ENCODE data around the gene CCDC82.

Gene CCDC82

DNA sequence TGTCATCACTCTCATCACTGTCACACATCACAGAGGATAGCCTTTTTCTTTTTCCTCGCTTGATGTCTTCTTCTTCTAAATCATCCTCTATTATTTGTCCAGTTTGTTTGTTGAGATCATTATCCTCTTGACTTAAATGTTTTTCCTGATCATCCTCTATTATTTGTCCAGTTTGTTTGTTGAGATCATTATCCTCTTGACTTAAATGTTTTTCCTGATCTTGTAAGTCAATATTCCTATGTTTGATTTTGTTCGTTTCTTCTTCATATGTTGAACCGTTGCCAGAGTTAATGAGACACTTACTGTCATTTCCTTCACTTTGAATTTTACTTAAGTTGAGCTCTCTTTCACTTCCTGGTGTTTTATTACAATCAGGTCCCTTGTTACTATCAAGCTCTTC is 5.6 kb downstream of the CCDC82 start:
- no peak overlapping the region for H3K9ac ChIP-seq (ENCODE audit: low read length)
- no peak overlapping the region for H3K4me2 ChIP-seq (ENCODE audit: low read length)
- H2AK5ac ChIP-seq (ENCODE audit: low read length), result no peak overlapping the region
- no peak overlapping the region for H4K5ac ChIP-seq (ENCODE audit: low read length)
- no peak overlapping the region for H3K4ac ChIP-seq (ENCODE audit: low read depth, low read length)
- H3K27me3 ChIP-seq (ENCODE audit: insufficient read depth, low read length, poor library complexity), result no peaks in the 10 kb centered on the region
- H2BK120ac ChIP-seq (ENCODE audit: low read depth, low read length), result no peak overlapping the region
- WGBS (ENCODE audit: extremely low coverage, insufficient coverage, low lambda C conversion rate), result no CpG with 5 or more reads among the region's 3 CpGs
- no peak overlapping the region for H3K18ac ChIP-seq (ENCODE audit: low read length)
- H3K4me1 ChIP-seq (ENCODE audit: control insufficient read depth, low read depth, low read length), result no peaks in the 10 kb centered on the region
- no peaks in the 10 kb centered on the region for H3K36me3 ChIP-seq (ENCODE audit: control insufficient read depth, insufficient read depth, low read length)
- peaks cover 1% of the 10 kb centered on the region for H3K79me2 ChIP-seq (ENCODE audit: control insufficient read depth, insufficient read depth, low read length)
- no peak overlapping the region for H2BK15ac ChIP-seq (replicated peaks; ENCODE audit: low read depth)
- no peak overlapping the region for H3K23ac ChIP-seq (ENCODE audit: low read length)
- H3K56ac ChIP-seq (ENCODE audit: low read length), result no peak overlapping the region
- H2BK5ac ChIP-seq (ENCODE audit: low read length), result no peak overlapping the region
- no peak overlapping the region for H3K4me3 ChIP-seq (ENCODE audit: low read length)
- no peak overlapping the region for H4K8ac ChIP-seq (ENCODE audit: low read depth, low read length)
- DNase-seq, result no peak
- H3K27ac ChIP-seq (ENCODE audit: low read depth, low read length), result no peak overlapping the region
- H3K79me1 ChIP-seq (ENCODE audit: low read length), result no peaks in the 10 kb centered on the region

DNA sequence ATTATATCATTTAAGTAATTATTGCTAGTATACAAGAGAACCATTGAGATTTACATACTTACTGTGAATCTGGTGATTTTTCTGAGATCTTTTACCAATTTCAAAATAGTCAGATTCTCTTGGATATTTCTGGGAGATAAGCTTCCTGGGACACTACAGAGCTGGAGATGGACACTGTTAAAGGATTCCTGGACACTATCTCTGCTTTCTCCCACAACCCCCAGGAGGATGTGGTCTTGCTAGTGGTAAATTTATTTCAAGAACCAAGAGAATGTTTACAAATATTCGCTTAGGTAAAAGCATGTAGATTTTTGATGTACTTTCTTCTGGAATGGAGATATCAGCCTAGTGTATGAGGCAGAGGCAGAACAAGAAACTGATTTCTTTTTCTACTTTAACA is 12.9 kb downstream of the CCDC82 start:
- Histone ChIP-seq H2BK120ac (ENCODE audit: low read depth, low read length) (no peak overlapping the region), H2BK5ac (ENCODE audit: low read length) (no peak overlapping the region), H3K27me3 (ENCODE audit: insufficient read depth, low read length, poor library complexity) (no peaks in the 10 kb centered on the region), H3K4me1 (ENCODE audit: control insufficient read depth, low read depth, low read length) (no peaks in the 10 kb centered on the region), H3K27ac (ENCODE audit: low read depth, low read length) (no peak overlapping the region), H3K9ac (ENCODE audit: low read length) (no peak overlapping the region), H3K4me3 (ENCODE audit: low read length) (no peak overlapping the region), H3K79me1 (ENCODE audit: low read length) (no peaks in the 10 kb centered on the region), H4K8ac (ENCODE audit: low read depth, low read length) (no peak overlapping the region), H3K4ac (ENCODE audit: low read depth, low read length) (no peak overlapping the region), H2BK15ac (replicated peaks; ENCODE audit: low read depth) (no peak overlapping the region), H2AK5ac (ENCODE audit: low read length) (no peak overlapping the region), H3K79me2 (ENCODE audit: control insufficient read depth, insufficient read depth, low read length) (no peaks in the 10 kb centered on the region), H3K18ac (ENCODE audit: low read length) (no peak overlapping the region), H3K23ac (ENCODE audit: low read length) (no peak overlapping the region), H3K36me3 (ENCODE audit: control insufficient read depth, insufficient read depth, low read length) (no peaks in the 10 kb centered on the region), H4K5ac (ENCODE audit: low read length) (no peak overlapping the region), H3K56ac (ENCODE audit: low read length) (no peak overlapping the region), H3K4me2 (ENCODE audit: low read length) (no peak overlapping the region)
- DNase-seq, result no peak
- no CpG with 5 or more reads among the region's 1 CpG for WGBS (ENCODE audit: extremely low coverage, insufficient coverage, low lambda C conversion rate)

DNA sequence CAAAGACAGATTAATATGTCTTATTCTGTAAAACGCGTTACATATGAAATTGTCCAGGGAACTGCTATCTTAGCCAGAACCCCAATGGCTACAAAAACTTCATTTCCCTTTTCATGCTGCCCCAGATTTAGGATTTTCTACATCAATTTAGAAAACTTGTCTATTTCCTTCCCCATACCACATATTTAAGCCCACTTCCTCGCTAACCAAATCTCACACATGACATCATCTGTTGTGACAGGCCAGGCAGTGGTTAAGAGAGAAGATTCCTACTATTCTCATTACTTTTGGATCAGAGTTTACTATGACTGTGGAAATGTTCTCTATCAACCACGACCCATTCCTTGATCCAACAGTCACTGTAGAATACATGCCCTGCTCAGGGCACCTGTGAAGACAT is 15.9 kb downstream of the CCDC82 start:
- Histone ChIP-seq H3K18ac (ENCODE audit: low read length) (no peak overlapping the region), H3K56ac (ENCODE audit: low read length) (no peak overlapping the region), H3K23ac (ENCODE audit: low read length) (no peak overlapping the region), H3K4ac (ENCODE audit: low read depth, low read length) (no peak overlapping the region), H3K79me1 (ENCODE audit: low read length) (no peaks in the 10 kb centered on the region), H3K4me1 (ENCODE audit: control insufficient read depth, low read depth, low read length) (no peaks in the 10 kb centered on the region), H3K4me2 (ENCODE audit: low read length) (no peak overlapping the region), H3K27me3 (ENCODE audit: insufficient read depth, low read length, poor library complexity) (no peaks in the 10 kb centered on the region), H2BK120ac (ENCODE audit: low read depth, low read length) (no peak overlapping the region), H3K9ac (ENCODE audit: low read length) (no peak overlapping the region), H3K4me3 (ENCODE audit: low read length) (no peak overlapping the region), H3K79me2 (ENCODE audit: control insufficient read depth, insufficient read depth, low read length) (no peaks in the 10 kb centered on the region), H2AK5ac (ENCODE audit: low read length) (no peak overlapping the region), H2BK15ac (replicated peaks; ENCODE audit: low read depth) (no peak overlapping the region), H3K36me3 (ENCODE audit: control insufficient read depth, insufficient read depth, low read length) (no peaks in the 10 kb centered on the region), H2BK5ac (ENCODE audit: low read length) (no peak overlapping the region), H3K27ac (ENCODE audit: low read depth, low read length) (no peak overlapping the region), H4K8ac (ENCODE audit: low read depth, low read length) (no peak overlapping the region), H4K5ac (ENCODE audit: low read length) (no peak overlapping the region)
- DNase-seq, result no peak
- no CpG with 5 or more reads among the region's 4 CpGs for WGBS (ENCODE audit: extremely low coverage, insufficient coverage, low lambda C conversion rate)

DNA sequence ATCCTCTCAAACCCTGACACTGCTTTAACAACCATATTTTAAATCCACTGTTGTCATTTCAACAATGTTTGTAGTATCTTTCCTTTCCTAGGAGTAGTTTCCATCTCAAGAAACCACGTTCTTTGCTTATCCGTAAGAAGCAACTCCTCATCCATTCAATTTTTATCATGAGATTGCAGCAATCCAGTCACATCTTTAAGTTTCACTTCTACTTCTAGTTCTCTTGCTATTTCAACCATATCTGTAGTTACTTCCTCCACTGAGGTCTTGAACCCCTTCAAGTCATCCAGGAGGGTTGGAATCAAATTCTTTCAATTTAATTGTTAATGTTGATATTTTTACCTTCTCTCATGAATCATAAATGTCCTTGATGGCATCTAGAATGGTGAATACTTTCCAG is 22.4 kb downstream of the CCDC82 start:
- H3K4ac ChIP-seq (ENCODE audit: low read depth, low read length), result no peak overlapping the region
- no peak overlapping the region for H3K4me3 ChIP-seq (ENCODE audit: low read length)
- H3K9ac ChIP-seq (ENCODE audit: low read length), result no peak overlapping the region
- no peak overlapping the region for H2BK5ac ChIP-seq (ENCODE audit: low read length)
- H3K79me2 ChIP-seq (ENCODE audit: control insufficient read depth, insufficient read depth, low read length), result no peaks in the 10 kb centered on the region
- no peak overlapping the region for H3K56ac ChIP-seq (ENCODE audit: low read length)
- no peak overlapping the region for H3K23ac ChIP-seq (ENCODE audit: low read length)
- no peak overlapping the region for H3K27ac ChIP-seq (ENCODE audit: low read depth, low read length)
- H3K79me1 ChIP-seq (ENCODE audit: low read length), result no peaks in the 10 kb centered on the region
- no peak overlapping the region for H2BK15ac ChIP-seq (replicated peaks; ENCODE audit: low read depth)
- H2BK120ac ChIP-seq (ENCODE audit: low read depth, low read length), result no peak overlapping the region
- H4K8ac ChIP-seq (ENCODE audit: low read depth, low read length), result no peak overlapping the region
- DNase-seq, result no peak
- WGBS (ENCODE audit: extremely low coverage, insufficient coverage, low lambda C conversion rate), result no CpG with 5 or more reads among the region's 2 CpGs
- no peaks in the 10 kb centered on the region for H3K4me1 ChIP-seq (ENCODE audit: control insufficient read depth, low read depth, low read length)
- no peak overlapping the region for H4K5ac ChIP-seq (ENCODE audit: low read length)
- no peaks in the 10 kb centered on the region for H3K27me3 ChIP-seq (ENCODE audit: insufficient read depth, low read length, poor library complexity)
- no peaks in the 10 kb centered on the region for H3K36me3 ChIP-seq (ENCODE audit: control insufficient read depth, insufficient read depth, low read length)
- no peak overlapping the region for H3K18ac ChIP-seq (ENCODE audit: low read length)
- H3K4me2 ChIP-seq (ENCODE audit: low read length), result no peak overlapping the region
- H2AK5ac ChIP-seq (ENCODE audit: low read length), result no peak overlapping the region

DNA sequence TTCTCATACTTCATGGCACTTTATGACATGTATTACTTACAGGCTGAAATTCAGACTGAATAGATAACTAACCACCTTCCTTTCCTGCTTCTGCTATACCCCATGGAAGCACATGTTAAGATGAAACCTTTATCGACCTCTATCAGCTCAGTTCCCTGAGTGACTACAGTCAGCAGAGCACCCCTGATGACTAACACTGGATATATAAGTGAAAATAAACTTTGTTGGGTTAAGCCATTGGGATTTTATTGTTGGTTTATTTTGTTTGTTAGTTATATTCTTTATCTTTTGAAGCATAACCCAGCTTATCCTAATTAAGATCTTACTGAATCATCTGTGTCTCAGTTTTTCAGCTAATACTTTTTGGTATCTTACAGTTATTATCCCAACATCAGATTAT is 23.7 kb downstream of the CCDC82 start:
- Histone ChIP-seq H3K9ac (ENCODE audit: low read length) (no peak overlapping the region), H4K5ac (ENCODE audit: low read length) (no peak overlapping the region)

DNA sequence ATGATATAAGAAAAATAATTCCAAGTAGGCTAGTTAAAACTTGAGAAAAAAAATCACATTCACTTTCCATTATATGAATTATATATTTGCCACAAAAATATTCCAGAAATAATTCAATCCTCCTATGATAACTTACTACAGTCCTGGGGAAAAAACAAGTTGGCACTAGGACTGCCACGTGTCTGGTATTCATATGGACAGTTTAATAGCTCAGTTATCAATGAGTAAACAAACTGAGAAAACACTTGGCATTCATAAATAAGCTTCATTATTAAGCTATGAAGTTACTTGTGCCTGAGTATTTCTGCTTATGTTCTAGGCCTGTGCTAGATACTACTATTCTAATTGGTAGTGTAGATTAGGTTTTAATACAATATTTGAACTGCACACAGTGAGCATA is 24.2 kb downstream of the CCDC82 start:
- no peak overlapping the region for H3K23ac ChIP-seq (ENCODE audit: low read length)
- no peak overlapping the region for H4K8ac ChIP-seq (ENCODE audit: low read depth, low read length)
- no peak overlapping the region for H3K4ac ChIP-seq (ENCODE audit: low read depth, low read length)
- H3K79me2 ChIP-seq (ENCODE audit: control insufficient read depth, insufficient read depth, low read length), result no peaks in the 10 kb centered on the region
- no peak overlapping the region for H2AK5ac ChIP-seq (ENCODE audit: low read length)
- H2BK15ac ChIP-seq (replicated peaks; ENCODE audit: low read depth), result no peak overlapping the region
- no peak overlapping the region for H3K56ac ChIP-seq (ENCODE audit: low read length)
- H3K36me3 ChIP-seq (ENCODE audit: control insufficient read depth, insufficient read depth, low read length), result no peaks in the 10 kb centered on the region
- H2BK120ac ChIP-seq (ENCODE audit: low read depth, low read length), result no peak overlapping the region
- no CpG with 5 or more reads among the region's 1 CpG for WGBS (ENCODE audit: extremely low coverage, insufficient coverage, low lambda C conversion rate)
- H3K79me1 ChIP-seq (ENCODE audit: low read length), result no peaks in the 10 kb centered on the region
- DNase-seq, result no peak
- no peaks in the 10 kb centered on the region for H3K27me3 ChIP-seq (ENCODE audit: insufficient read depth, low read length, poor library complexity)
- H2BK5ac ChIP-seq (ENCODE audit: low read length), result no peak overlapping the region
- H3K4me1 ChIP-seq (ENCODE audit: control insufficient read depth, low read depth, low read length), result no peaks in the 10 kb centered on the region
- no peak overlapping the region for H3K4me3 ChIP-seq (ENCODE audit: low read length)
- H3K18ac ChIP-seq (ENCODE audit: low read length), result no peak overlapping the region
- no peak overlapping the region for H3K27ac ChIP-seq (ENCODE audit: low read depth, low read length)
- no peak overlapping the region for H4K5ac ChIP-seq (ENCODE audit: low read length)
- no peak overlapping the region for H3K9ac ChIP-seq (ENCODE audit: low read length)
- no peak overlapping the region for H3K4me2 ChIP-seq (ENCODE audit: low read length)

More for the DNA sequence above, 23.7 kb downstream of the CCDC82 start:
- no peak overlapping the region for H2BK5ac ChIP-seq (ENCODE audit: low read length)
- no peaks in the 10 kb centered on the region for H3K4me1 ChIP-seq (ENCODE audit: control insufficient read depth, low read depth, low read length)
- H3K27ac ChIP-seq (ENCODE audit: low read depth, low read length), result no peak overlapping the region
- H2BK15ac ChIP-seq (replicated peaks; ENCODE audit: low read depth), result no peak overlapping the region
- H3K4me3 ChIP-seq (ENCODE audit: low read length), result no peak overlapping the region
- H3K18ac ChIP-seq (ENCODE audit: low read length), result no peak overlapping the region
- no CpG with 5 or more reads among the region's 1 CpG for WGBS (ENCODE audit: extremely low coverage, insufficient coverage, low lambda C conversion rate)
- H4K8ac ChIP-seq (ENCODE audit: low read depth, low read length), result no peak overlapping the region
- H3K79me2 ChIP-seq (ENCODE audit: control insufficient read depth, insufficient read depth, low read length), result no peaks in the 10 kb centered on the region
- H3K4me2 ChIP-seq (ENCODE audit: low read length), result no peak overlapping the region
- H3K36me3 ChIP-seq (ENCODE audit: control insufficient read depth, insufficient read depth, low read length), result no peaks in the 10 kb centered on the region
- no peaks in the 10 kb centered on the region for H3K27me3 ChIP-seq (ENCODE audit: insufficient read depth, low read length, poor library complexity)
- no peak overlapping the region for H3K56ac ChIP-seq (ENCODE audit: low read length)
- H2AK5ac ChIP-seq (ENCODE audit: low read length), result no peak overlapping the region
- H3K23ac ChIP-seq (ENCODE audit: low read length), result no peak overlapping the region
- H2BK120ac ChIP-seq (ENCODE audit: low read depth, low read length), result no peak overlapping the region
- H3K4ac ChIP-seq (ENCODE audit: low read depth, low read length), result no peak overlapping the region
- H3K79me1 ChIP-seq (ENCODE audit: low read length), result no peaks in the 10 kb centered on the region
- DNase-seq, result no peak
